ENCODE measurements around the gene LMLN. TPM values are rescaled to one million over a fixed set of nuclear protein-coding genes. Genes with fewer than 3 reads are reported as not detected.

The LMLN gene
- total and polyA plus RNA-seq, 2 of the 8 experiments (the other 6 are each of a cell fraction or from before 2014, with no cell fraction given) = 3.9 to 5.0 TPM

- Histone ChIP-seq H2BK20ac (ENCODE audit: low read length) (no peak overlapping the region), H3K4me2 (ENCODE audit: insufficient read depth in 1 of 2, low read depth in 2 of 2, low read length in 2 of 2) (no peak overlapping the region), H3K18ac (ENCODE audit: extremely low read depth, low read length) (no peak overlapping the region), H3K79me2 (ENCODE audit: control insufficient read depth in 1 of 2, insufficient read depth in 2 of 2, low read length in 2 of 2) (no peaks in the 10 kb centered on the region), H2AFZ (ENCODE audit: low read length) (no peak overlapping the region), H2BK5ac (ENCODE audit: low read depth, low read length) (no peak overlapping the region), H4K91ac (replicated peaks; ENCODE audit: insufficient read length, low read length) (no peak overlapping the region), H2AK5ac (ENCODE audit: low read depth, low read length) (no peak overlapping the region), H3K4me3 (ENCODE audit: extremely low read depth in 1 of 4, insufficient read depth in 2 of 4, low read depth in 3 of 4, low read length in 4 of 4) (no peak overlapping the region), H2BK120ac (replicated peaks; ENCODE audit: low read depth, low read length) (no peak overlapping the region), H3K14ac (ENCODE audit: insufficient read length) (no peak overlapping the region), H2BK15ac (ENCODE audit: low read length) (no peak overlapping the region), H3K56ac (replicated peaks; ENCODE audit: insufficient read length, low read depth, low read length) (no peak overlapping the region), H3K27me3 (replicated peaks in 1 of 4; ENCODE audit: control insufficient read depth in 3 of 4, extremely low read depth in 1 of 4, insufficient read depth in 3 of 4, low read length in 3 of 4) (peaks cover 0 to 4% (median 1%) of the 10 kb centered on the region in 4 experiments; a peak in 2 of 7 replicates), H4K5ac (ENCODE audit: insufficient read length, low read depth, low read length) (no peak overlapping the region), H3K36me3 (ENCODE audit: control insufficient read depth in 2 of 4, insufficient read depth in 4 of 4, low read length in 3 of 4) (no peaks in the 10 kb centered on the region), H3K4me1 (replicated peaks in 1 of 4; ENCODE audit: control insufficient read depth in 3 of 4, insufficient read depth in 4 of 4, low read length in 3 of 4) (no peaks in the 10 kb centered on the region), H4K8ac (ENCODE audit: extremely low read depth, insufficient read depth, low read length) (no peak overlapping the region), H3K9ac (replicated peaks in 1 of 4; ENCODE audit: extremely low read depth in 1 of 4, low read depth in 3 of 4, low read length in 3 of 4) (no peak overlapping the region), H4K20me1 (replicated peaks in 1 of 2; ENCODE audit: control insufficient read depth in 1 of 2, insufficient read depth in 2 of 2, low read length in 2 of 2) (no peaks in the 10 kb centered on the region), H3K4ac (replicated peaks; ENCODE audit: insufficient read length, low read depth, low read length) (no peak overlapping the region), H3K79me1 (ENCODE audit: low read depth, low read length) (no peaks in the 10 kb centered on the region), H2BK12ac (ENCODE audit: low read depth, low read length) (no peak overlapping the region), H3K23me2 (ENCODE audit: low read depth, low read length) (no peaks in the 10 kb centered on the region), H3K9me3 (ENCODE audit: insufficient read depth in 2 of 2, low read depth in 1 of 2, low read length in 1 of 2) (no peaks in the 10 kb centered on the region), H3K27ac (ENCODE audit: low read depth, low read length) (no peak overlapping the region), H3K23ac (ENCODE audit: insufficient read length) (no peak overlapping the region)
- no peak for TF ChIP-seq POLR2A (IDR thresholded peaks at IDR 0.05; ENCODE audit: control extremely low read depth in 1 of 2, low read depth in 2 of 2, low read length in 2 of 2)
- CTCF ChIA-PET (ENCODE audit: partially characterized antibody) = interaction anchor here (1.0 to 4.3 kb wide), 6 partner anchors 10 to 40 kb away, joined by 3 to 23 read pairs (median 4); no protein-coding TSS in a partner anchor
- FAIRE-seq = no peak
- POLR2A ChIA-PET (ENCODE audit: partially characterized antibody) = interaction anchor here (0.9 kb wide), 1 partner anchor 139 kb away, joined by 3 read pairs; no protein-coding TSS in a partner anchor
- no peak for DNase-seq (ENCODE audit: low read depth in 1 of 2, low spot score in 2 of 2)
Observed at GRCh38 chr3:198090795-198091332, 130.8 kb downstream of the LMLN start.

All from H1 (cell line).